Esophagus squamous epithelium (tissue), 5 donors: Measurements from ENCODE around the gene ARHGEF17. TPM values are rescaled to one million over a fixed set of nuclear protein-coding genes. Genes with fewer than 3 reads are reported as not detected.

Source experiments
- DNase-seq: peaks from one replicate; lab custom pipeline; 2025; lab: John Stamatoyannopoulos, UW
- H3K27ac ChIP-seq, 4 donors: fragments of 200-600 bp; sonication (generic); one replicate each; pipeline ENCODE4 v1.5.1; 2016 to 2019; ENCODE audit warnings: mild to moderate bottlenecking in 1 of 4
- H3K27me3 ChIP-seq, 4 donors: fragments of 200-600 bp; sonication (generic); 1 replicate in 3 of 4; 2 replicates in 1 of 4; pipeline versions ENCODE4 v1.5.1 to v1.6.0; 2017 to 2021; ENCODE audit warnings: antibody characterized with exemption in 1 of 4
- H3K36me3 ChIP-seq, 3 donors: fragments of 200-600 bp; sonication (generic); one replicate each; pipeline ENCODE4 v1.5.1; 2016 to 2019
- H3K4me1 ChIP-seq, 3 donors: fragments of 200-600 bp; sonication (generic); one replicate each; pipeline ENCODE4 v1.5.1; 2017 to 2019
- H3K4me3 ChIP-seq, 4 donors: fragments of 200-600 bp; sonication (generic); 1 replicate in 3 of 4; 2 replicates in 1 of 4; pipeline ENCODE4 v1.5.1; 2016 to 2019; ENCODE audit warnings: mild to moderate bottlenecking in 2 of 4, moderate library complexity in 1 of 4
- H3K9me3 ChIP-seq, 3 donors: fragments of 200-600 bp; sonication (generic); one replicate each; pipeline ENCODE4 v1.5.1; 2016 to 2019
- CTCF ChIP-seq, 6 experiments: fragments of 450-650 bp in 4 of 6; fragments of 200-600 bp in 2 of 6; sonication (generic) in 2 of 6; IDR thresholded peaks; one replicate each; pipeline ENCODE4 v1.5.1; 2016 to 2019; ENCODE audit warnings: antibody characterized with exemption in 6 of 6, mild to moderate bottlenecking in 4 of 6, moderate library complexity in 4 of 6
- POLR2A ChIP-seq, 4 donors: fragments of 450-650 bp; IDR thresholded peaks; one replicate each; pipeline ENCODE4 v1.6.1; 2017; ENCODE audit warnings: antibody characterized with exemption in 4 of 4, mild to moderate bottlenecking in 4 of 4, moderate library complexity in 3 of 4
- WGBS, 2 donors: methylation state at CpG; one replicate each; pipeline ENCODE4 v1.1.5; 2018; 5-methylcytosine and 5-hydroxymethylcytosine counted together
- intact Hi-C: fragments of 100-400 bp; cut with DNase I; formaldehyde crosslinking; loops from one replicate; pipeline ENCODE4 v1.15.0; 2022
- total RNA-seq, 4 donors: library from RNA; depleted of rRNA; stranded (reverse); fragments of >200 nt; gene quantifications; one replicate each; pipeline ENCODE4 v1.1.0, GENCODE V29; 2016
- donor health status: DM: yes; HTN: yes; CAD: no.

Gene ARHGEF17
- total RNA-seq, 4 donors from 2014 or later = 3.2 to 23.1 (median 5.4) TPM

GRCh38 chr11:73394416-73395296, 86.6 kb downstream of the ARHGEF17 start:
- intact Hi-C loops = loop anchor here (5.0 kb wide), 1 partner anchor 42 kb away; no protein-coding TSS in a partner anchor
- Histone ChIP-seq H3K27ac (no peak overlapping the region), H3K9me3 (no peaks in the 10 kb centered on the region), H3K4me3 (no peak overlapping the region), H3K36me3 (peaks cover 0 to 45% (median 4%) of the 10 kb centered on the region in 3 donors), H3K4me1 (peaks cover 0 to 6% (median 0%) of the 10 kb centered on the region in 3 donors), H3K27me3 (no peaks in the 10 kb centered on the region)
- DNase-seq = no peak
- WGBS, 2 donors = 89 to 96% methylated on average over 3 to 10 of the region's 34 CpGs
- TF ChIP-seq CTCF (IDR thresholded peaks at IDR 0.05) = no peak
- TF ChIP-seq POLR2A (IDR thresholded peaks at IDR 0.05) = no peak

GRCh38 chr11:73395297-73396208, 87.5 kb downstream of the ARHGEF17 start:
- H3K27ac ChIP-seq = no peak overlapping the region
- no peak overlapping the region for H3K4me3 ChIP-seq
- H3K36me3 ChIP-seq = peaks cover 0 to 43% (median 4%) of the 10 kb centered on the region in 3 donors
- 97% methylated on average over 5 to 11 of the region's 22 CpGs for WGBS, 2 donors
- H3K27me3 ChIP-seq = no peaks in the 10 kb centered on the region
- intact Hi-C loops = no loop called here
- DNase-seq = no peak
- H3K9me3 ChIP-seq = no peaks in the 10 kb centered on the region
- H3K4me1 ChIP-seq = peaks cover 0 to 5% (median 0%) of the 10 kb centered on the region in 3 donors
- TF ChIP-seq POLR2A (IDR thresholded peaks at IDR 0.05) (no peak), CTCF (IDR thresholded peaks at IDR 0.05) (no peak)

GRCh38 chr11:73396251-73396930, 88.3 kb downstream of the ARHGEF17 start:
- DNase-seq = no peak
- H3K4me1 ChIP-seq = peaks cover 0 to 5% (median 0%) of the 10 kb centered on the region in 3 donors

GRCh38 chr11:73396985-73397384, 88.9 kb downstream of the ARHGEF17 start:
- no peak overlapping the region for H3K27ac ChIP-seq
- no peaks in the 10 kb centered on the region for H3K9me3 ChIP-seq
- WGBS, 2 donors = 81 to 88% methylated on average over 7 of the region's 7 CpGs
- peaks cover 0 to 5% (median 0%) of the 10 kb centered on the region in 3 donors for H3K4me1 ChIP-seq
- H3K4me3 ChIP-seq = no peak overlapping the region
- H3K36me3 ChIP-seq = peaks cover 0 to 35% (median 3%) of the 10 kb centered on the region in 3 donors
- DNase-seq = no peak
- intact Hi-C loops = no loop called here
- H3K27me3 ChIP-seq = no peaks in the 10 kb centered on the region
- TF ChIP-seq CTCF (IDR thresholded peaks at IDR 0.05) = no peak
- no peak for TF ChIP-seq POLR2A (IDR thresholded peaks at IDR 0.05)

More at GRCh38 chr11:73396251-73396930, 88.3 kb downstream of the ARHGEF17 start:
- intact Hi-C loops = no loop called here
- Histone ChIP-seq H3K27ac (no peak overlapping the region), H3K36me3 (peaks cover 0 to 35% (median 4%) of the 10 kb centered on the region in 3 donors), H3K4me3 (no peak overlapping the region), H3K27me3 (no peaks in the 10 kb centered on the region), H3K9me3 (no peaks in the 10 kb centered on the region)
- WGBS, 2 donors = 45 to 66% methylated on average over 5 of the region's 6 CpGs
- TF ChIP-seq POLR2A (IDR thresholded peaks at IDR 0.05) (no peak), CTCF (IDR thresholded peaks at IDR 0.05) (no peak)
